ENCODE measurements around the gene TRIO. TPM values are rescaled to one million over a fixed set of nuclear protein-coding genes. Genes with fewer than 3 reads are reported as not detected.

Gene TRIO
- total RNA-seq, 4 donors from 2014 or later = 21.2 to 105 (median 47.6) TPM

GRCh38 chr5:14286574-14287421 lies 143.7 kb downstream of the TRIO start:
- H3K9me3 ChIP-seq = no peaks in the 10 kb centered on the region
- DNase-seq = no peak
- H3K27me3 ChIP-seq = no peaks in the 10 kb centered on the region
- intact Hi-C loops (cut with DNase I) = no loop called here
- H3K36me3 ChIP-seq = peaks cover 0 to 37% (median 0%) of the 10 kb centered on the region in 3 donors
- TF ChIP-seq POLR2A (IDR thresholded peaks at IDR 0.05) (no peak), CTCF (IDR thresholded peaks at IDR 0.05) (no peak)
- WGBS, 2 donors = 72 to 88% methylated on average over 11 to 17 of the region's 17 CpGs
- no peak overlapping the region for H3K27ac ChIP-seq
- peaks cover 0 to 25% (median 4%) of the 10 kb centered on the region in 3 donors for H3K4me1 ChIP-seq
- H3K4me3 ChIP-seq = no peak overlapping the region

DNA sequence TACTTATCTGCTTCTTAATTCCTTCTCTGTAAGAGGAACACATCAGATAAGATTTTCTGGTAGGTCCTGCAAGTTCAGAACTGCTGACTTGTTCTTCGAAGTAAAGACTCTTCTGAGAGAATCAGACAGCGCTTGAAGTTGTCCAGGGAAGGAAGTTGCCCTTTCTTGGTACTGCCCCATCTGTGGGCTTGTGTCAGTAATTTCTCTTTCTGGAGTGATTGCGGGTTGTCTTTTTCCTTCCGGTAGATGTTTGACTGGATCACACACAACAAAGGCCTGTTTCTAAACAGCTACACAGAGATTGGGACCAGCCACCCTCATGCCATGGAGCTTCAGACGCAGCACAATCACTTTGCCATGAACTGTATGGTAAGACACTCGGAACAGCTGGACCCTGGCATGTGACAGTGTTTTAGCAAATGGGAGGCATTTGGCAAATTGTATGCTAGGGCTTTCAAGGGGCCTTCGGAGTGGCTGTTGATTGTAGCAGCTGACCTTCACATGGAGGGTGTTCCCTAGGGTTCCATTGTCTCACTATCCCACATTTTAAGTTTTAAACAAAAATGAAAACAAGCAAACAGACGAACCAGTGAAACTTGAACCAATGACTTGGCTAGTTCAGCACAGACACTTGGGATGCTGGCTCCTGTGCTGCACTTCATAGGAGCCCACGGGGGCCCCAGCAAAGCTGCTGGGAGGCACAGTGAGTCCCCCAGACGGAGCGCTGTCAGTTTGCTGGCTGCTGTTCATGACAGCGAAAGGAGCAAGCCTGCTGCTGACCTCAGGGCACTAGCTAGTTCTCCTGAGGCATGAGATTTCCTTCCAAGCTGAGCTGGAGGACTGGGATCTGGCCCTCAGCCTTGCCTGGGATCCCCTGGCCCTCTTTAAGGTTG lies 149.9 kb downstream of the TRIO start:
- Histone ChIP-seq H3K9me3 (no peaks in the 10 kb centered on the region), H3K36me3 (peaks cover 0 to 49% (median 0%) of the 10 kb centered on the region in 3 donors), H3K27ac (no peak overlapping the region), H3K4me1 (peaks cover 0 to 26% (median 17%) of the 10 kb centered on the region in 3 donors), H3K4me3 (no peak overlapping the region), H3K27me3 (no peaks in the 10 kb centered on the region)
- TF ChIP-seq POLR2A (IDR thresholded peaks at IDR 0.05) (no peak), CTCF (IDR thresholded peaks at IDR 0.05) (no peak)
- DNase-seq = no peak
- intact Hi-C loops (cut with DNase I) = no loop called here
- 79 to 88% methylated on average over 8 to 12 of the region's 12 CpGs for whole genome bisulfite sequencing, 2 donors

- Histone ChIP-seq H3K27ac (no peak overlapping the region), H3K27me3 (no peaks in the 10 kb centered on the region), H3K9me3 (no peaks in the 10 kb centered on the region), H3K36me3 (peaks cover 0 to 49% (median 0%) of the 10 kb centered on the region in 3 donors), H3K4me1 (peaks cover 0 to 39% (median 23%) of the 10 kb centered on the region in 3 donors), H3K4me3 (no peak overlapping the region)
- DNase-seq = no peak
- TF ChIP-seq CTCF (IDR thresholded peaks at IDR 0.05) (no peak), POLR2A (IDR thresholded peaks at IDR 0.05) (no peak)
- WGBS, 2 donors = 59 to 60% methylated on average over 5 of the region's 5 CpGs
- intact Hi-C loops (cut with DNase I) = no loop called here
These were observed 152.5 kb downstream of the TRIO start for GRCh38 chr5:14295610-14296009.

DNA sequence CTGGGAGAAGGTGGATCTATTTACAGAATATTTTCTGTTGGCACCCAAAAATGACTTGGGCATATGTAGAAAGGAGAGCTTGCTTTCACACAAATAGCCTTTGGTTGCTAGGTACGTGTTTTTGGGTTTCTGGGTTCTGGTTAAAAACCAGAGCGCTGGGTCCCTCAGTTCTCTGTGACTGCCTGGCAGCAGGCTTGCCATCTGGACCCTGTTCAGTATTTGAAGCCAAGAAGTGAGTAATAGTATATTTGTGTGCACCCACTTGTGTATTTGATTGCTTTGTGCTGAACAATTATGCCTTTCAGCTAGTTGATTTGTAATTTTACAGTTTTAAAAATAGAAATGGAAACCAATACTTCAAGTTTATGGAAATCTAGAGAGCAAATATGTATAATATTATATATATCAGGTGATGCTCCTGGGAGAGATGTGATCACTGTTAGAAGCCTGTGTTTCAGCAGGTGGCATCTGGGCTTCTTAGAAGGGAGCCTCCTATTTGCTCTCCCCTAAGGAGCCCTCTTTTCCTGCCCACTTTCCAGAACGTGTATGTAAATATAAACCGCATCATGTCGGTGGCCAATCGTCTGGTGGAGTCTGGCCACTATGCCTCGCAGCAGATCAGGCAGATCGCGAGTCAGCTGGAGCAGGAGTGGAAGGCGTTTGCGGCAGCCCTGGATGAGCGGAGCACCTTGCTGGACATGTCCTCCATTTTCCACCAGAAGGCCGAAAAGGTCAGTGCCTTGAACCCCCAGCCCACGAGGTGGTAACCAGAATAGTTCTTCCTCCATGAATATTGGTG lies 153.6 kb downstream of the TRIO start:
- intact Hi-C loops (cut with DNase I) = no loop called here
- peaks cover 0 to 39% (median 23%) of the 10 kb centered on the region in 3 donors for H3K4me1 ChIP-seq
- no peak overlapping the region for H3K27ac ChIP-seq
- H3K4me3 ChIP-seq = no peak overlapping the region
- H3K27me3 ChIP-seq = no peaks in the 10 kb centered on the region
- H3K36me3 ChIP-seq = peaks cover 0 to 51% (median 0%) of the 10 kb centered on the region in 3 donors
- no peak for DNase-seq
- TF ChIP-seq POLR2A (IDR thresholded peaks at IDR 0.05) = no peak
- no peak for TF ChIP-seq CTCF (IDR thresholded peaks at IDR 0.05)
- WGBS, 2 donors = 56 to 58% methylated on average over 4 to 9 of the region's 14 CpGs
- H3K9me3 ChIP-seq = no peaks in the 10 kb centered on the region
